Activated naive CD4-positive, alpha-beta T cell treated with anti-CD3 and anti-CD28 coated beads for 36 hours (primary cell): ENCODE results near the gene SPG7. TPM values are rescaled to one million over a fixed set of nuclear protein-coding genes. Genes with fewer than 3 reads are reported as not detected.

Experiments
- CTCF ChIA-PET: fragments of 350-600 bp; sonication (Branson Sonifier 250); formaldehyde crosslinking; loops from one replicate; lab custom pipeline; 2021; ENCODE audit warnings: antibody characterized with exemption; lab: Charles Lee
- DNase-seq: peaks from one replicate; pipeline ENCODE4 v3.0.0-alpha.2; 2020
- H3K27ac Mint-ChIP-seq: one replicate; pipeline ENCODE4 v1.8.0; 2021; ENCODE audit warnings: mild to moderate bottlenecking, mixed read lengths
- H3K27me3 Mint-ChIP-seq: one replicate; pipeline ENCODE4 v1.8.0; 2021; ENCODE audit warnings: low read depth, mixed read lengths
- H3K36me3 Mint-ChIP-seq: one replicate; pipeline ENCODE4 v1.8.0; 2021; ENCODE audit warnings: low read depth, mixed read lengths
- H3K4me1 Mint-ChIP-seq: one replicate; pipeline ENCODE4 v1.8.0; 2021; ENCODE audit warnings: low read depth, mixed read lengths
- H3K4me3 Mint-ChIP-seq: one replicate; pipeline ENCODE4 v1.8.0; 2021; ENCODE audit warnings: mild to moderate bottlenecking, moderate library complexity, mixed read lengths
- H3K9me3 Mint-ChIP-seq: one replicate; pipeline ENCODE4 v1.8.0; 2021; ENCODE audit warnings: mixed read lengths
- intact Hi-C: fragments of 100-400 bp; cut with micrococcal nuclease; formaldehyde crosslinking; loops from one replicate; pipeline ENCODE4 v1.15.1; 2023
- total RNA-seq, 2 experiments: library from RNA; stranded (reverse); gene quantifications; one replicate each; pipeline ENCODE4 v1.2.3, GENCODE V29; 2021

Gene SPG7
- total RNA-seq, 2 experiments from 2014 or later, result 62.4 to 67.7 TPM

DNA sequence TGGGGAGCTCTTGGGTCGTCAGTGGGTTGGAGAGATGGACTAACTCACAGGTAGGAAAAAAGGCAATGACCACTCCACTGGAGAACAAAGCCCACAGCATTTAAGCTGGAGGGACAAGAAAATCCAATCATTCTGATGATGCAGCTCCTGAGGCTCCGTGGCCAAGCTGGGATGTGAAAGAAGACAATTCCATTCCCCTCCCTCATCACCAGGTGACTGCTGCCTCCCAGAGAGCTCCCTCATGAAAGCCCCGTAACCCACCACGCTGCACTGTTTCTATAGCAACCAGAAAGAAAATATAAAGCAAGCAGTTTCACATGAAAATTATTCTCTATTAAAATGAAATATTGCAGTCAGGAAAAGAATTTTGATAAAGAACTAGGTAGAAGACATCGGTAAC is 33.1 kb upstream of the SPG7 start:
- Mint-ChIP-seq H3K4me1 (peaks cover 90% of the 10 kb centered on the region), H3K27ac (no peak overlapping the region)

DNA sequence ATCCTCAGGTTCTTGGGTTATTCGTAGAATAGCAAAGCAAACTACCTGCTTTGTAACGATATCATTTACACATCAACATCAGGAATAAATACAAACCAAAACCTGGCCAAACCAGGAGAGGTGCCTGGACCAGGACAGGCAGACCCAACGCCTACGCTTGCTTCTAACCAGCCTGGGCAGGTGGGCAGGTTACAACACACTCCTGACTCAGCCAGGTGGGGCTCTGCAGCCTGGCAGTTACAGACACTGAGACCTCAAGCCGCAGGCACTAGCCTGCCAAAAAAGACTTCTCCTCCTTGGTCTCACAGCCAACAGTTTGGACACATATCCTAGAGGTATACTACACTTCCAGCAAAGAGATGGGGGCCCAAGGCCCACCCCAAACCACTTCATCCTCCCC is 31.8 kb upstream of the SPG7 start:
- intact Hi-C loops, result no loop called here
- Mint-ChIP-seq H3K4me3 (no peak overlapping the region), H3K9me3 (no peaks in the 10 kb centered on the region), H3K27me3 (no peaks in the 10 kb centered on the region), H3K27ac (peak overlapping the region; percentile 38), H3K4me1 (peaks cover 94% of the 10 kb centered on the region), H3K36me3 (peaks cover 16% of the 10 kb centered on the region)
- CTCF ChIA-PET, result interaction anchor here (1.7 kb wide), 1 partner anchor 30 kb away, joined by 3 read pairs; no protein-coding TSS in a partner anchor
- no peak for DNase-seq

More for the DNA sequence above, 33.1 kb upstream of the SPG7 start:
- Mint-ChIP-seq H3K27me3 (no peaks in the 10 kb centered on the region), H3K36me3 (peaks cover 18% of the 10 kb centered on the region), H3K4me3 (no peak overlapping the region), H3K9me3 (no peaks in the 10 kb centered on the region)
- CTCF ChIA-PET, result interaction anchor here (0.6 kb wide), 1 partner anchor 929 kb away, joined by 3 read pairs; no protein-coding TSS in a partner anchor
- no peak for DNase-seq
- intact Hi-C loops, result no loop called here

DNA sequence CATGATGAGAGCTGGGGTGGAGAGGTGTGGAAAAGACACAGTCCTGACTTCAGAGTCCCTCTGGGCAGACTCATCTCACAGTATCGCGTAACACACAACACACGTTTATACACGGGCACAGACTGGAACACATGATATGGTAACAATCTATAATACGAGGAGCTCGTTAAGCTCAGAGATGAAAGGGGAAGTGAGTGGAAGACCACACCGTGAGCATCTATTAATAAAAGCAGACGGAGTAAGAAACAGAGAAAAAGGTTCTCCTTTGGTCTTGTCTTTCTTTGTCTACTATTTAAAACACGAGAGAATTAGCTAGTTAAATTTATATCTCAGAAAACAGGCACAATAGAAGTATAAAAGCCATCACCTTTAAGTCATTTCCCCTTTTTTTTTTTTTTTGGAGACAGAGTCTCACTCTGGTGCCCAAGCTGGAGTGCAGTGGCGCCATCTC is 31.4 kb upstream of the SPG7 start:
- CTCF ChIA-PET, result interaction anchor here (0.5 to 1.7 kb wide), 3 partner anchors 31 to 127 kb away, joined by 3 read pairs; no protein-coding TSS in a partner anchor
- DNase-seq, result no peak
- intact Hi-C loops, result no loop called here
- Mint-ChIP-seq H3K9me3 (no peaks in the 10 kb centered on the region), H3K27ac (peak overlapping the region; percentile 38), H3K36me3 (peaks cover 16% of the 10 kb centered on the region), H3K4me3 (no peak overlapping the region), H3K27me3 (no peaks in the 10 kb centered on the region), H3K4me1 (peaks cover 94% of the 10 kb centered on the region)

DNA sequence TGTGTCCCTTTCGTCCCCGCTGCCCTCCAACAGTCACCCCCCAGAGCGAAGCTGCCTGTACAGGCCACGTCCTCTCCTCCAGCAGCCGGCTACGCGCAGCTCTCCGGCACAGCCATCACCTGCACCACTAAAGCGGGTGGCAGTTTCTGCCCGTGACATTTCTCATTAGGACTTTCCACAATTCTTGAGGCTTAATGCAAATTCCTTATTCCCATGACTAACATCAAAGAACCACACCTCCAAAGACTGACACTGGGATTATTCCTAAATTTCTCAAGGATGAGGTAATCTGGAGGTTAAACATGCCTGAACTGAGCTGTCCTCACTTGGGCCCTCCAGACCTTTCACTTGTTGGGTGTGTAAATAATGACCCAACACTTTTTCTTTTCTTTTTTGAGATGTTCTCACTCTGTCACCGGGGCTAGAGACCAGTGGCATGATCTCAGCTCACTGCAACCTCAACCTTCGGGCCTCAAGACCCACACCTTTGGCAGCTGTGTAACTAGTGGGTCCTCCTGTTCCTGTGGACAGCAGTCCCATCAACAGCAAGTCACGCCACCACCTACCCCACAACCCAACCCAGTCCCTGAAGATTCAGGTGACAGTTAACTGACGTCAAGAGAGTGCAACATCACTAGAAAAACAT is 29.5 kb upstream of the SPG7 start:
- H3K4me3 Mint-ChIP-seq, result peak overlapping the region; percentile 36
- H3K36me3 Mint-ChIP-seq, result peaks cover 28% of the 10 kb centered on the region
- CTCF ChIA-PET, result no interaction called here
- no peak for DNase-seq
- H3K27ac Mint-ChIP-seq, result peak overlapping the region; percentile 76
- intact Hi-C loops, result no loop called here
- H3K9me3 Mint-ChIP-seq, result no peaks in the 10 kb centered on the region
- peaks cover 93% of the 10 kb centered on the region for H3K4me1 Mint-ChIP-seq
- no peaks in the 10 kb centered on the region for H3K27me3 Mint-ChIP-seq

DNA sequence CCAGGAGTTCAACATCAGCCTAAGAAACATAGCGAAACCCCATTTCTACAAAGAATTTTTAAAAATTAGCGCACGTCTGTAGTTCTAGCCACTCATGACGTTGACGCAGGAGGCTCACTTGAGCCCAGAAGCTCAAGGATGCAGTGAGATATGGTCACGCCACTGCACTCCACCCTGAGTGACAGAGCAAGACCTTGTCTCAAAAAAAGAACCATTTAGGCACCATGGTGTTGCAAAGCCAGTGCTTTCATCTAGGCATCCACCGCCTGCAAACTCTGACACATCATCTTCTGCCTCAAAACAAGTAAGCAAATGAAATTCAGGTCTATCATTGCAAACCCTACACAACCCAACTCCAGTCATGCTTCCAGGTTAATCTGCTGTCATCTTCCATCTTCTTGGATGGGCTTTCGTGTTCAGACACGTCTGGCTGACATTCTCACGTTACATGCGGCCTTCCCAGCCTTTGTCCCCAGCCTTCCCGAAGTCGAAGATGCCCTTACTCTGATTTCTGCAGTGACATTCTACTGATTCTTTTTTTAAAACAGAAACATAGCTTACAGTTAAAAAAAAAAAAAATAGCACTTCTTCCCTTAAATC is 26.7 kb upstream of the SPG7 start:
- Mint-ChIP-seq H3K4me3 (no peak overlapping the region), H3K36me3 (peaks cover 34% of the 10 kb centered on the region), H3K27ac (peak overlapping the region; percentile 65), H3K4me1 (peaks cover 92% of the 10 kb centered on the region), H3K9me3 (no peaks in the 10 kb centered on the region), H3K27me3 (no peaks in the 10 kb centered on the region)
- DNase-seq, result no peak
- intact Hi-C loops, result no loop called here
- CTCF ChIA-PET, result no interaction called here

DNA sequence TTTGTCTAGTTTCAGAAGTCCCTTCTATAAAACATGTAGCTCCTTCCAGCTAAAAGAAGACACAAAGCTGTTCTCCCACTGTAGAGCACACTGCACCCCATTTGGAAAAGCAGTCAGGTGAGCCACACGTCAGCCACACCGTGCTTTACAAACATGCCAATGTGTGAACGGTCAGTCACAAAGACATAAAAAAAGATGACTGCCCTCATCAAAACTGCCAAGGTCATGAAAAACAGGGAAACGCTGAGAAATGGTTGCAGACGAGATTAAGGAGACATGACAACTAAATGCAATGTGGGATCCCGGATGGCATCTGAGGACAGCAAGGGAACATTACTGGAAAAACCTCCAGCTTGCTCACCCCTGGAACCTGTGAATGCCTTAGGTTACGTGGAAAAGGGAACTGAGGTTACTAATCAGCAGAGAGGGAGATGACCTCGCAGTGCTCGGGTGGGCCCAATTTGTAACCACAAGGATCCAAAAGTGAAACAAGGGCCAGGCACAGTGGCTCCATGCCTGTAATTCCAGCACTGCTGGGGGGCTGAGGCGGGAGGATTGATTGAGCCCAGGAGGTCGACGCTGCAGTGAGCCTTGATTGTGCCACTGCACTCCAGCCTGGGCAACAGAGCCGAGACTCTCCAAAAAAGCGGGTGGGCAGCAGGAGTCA is 25.9 kb upstream of the SPG7 start:
- DNase-seq, result no peak
- CTCF ChIA-PET, result interaction anchor here (0.6 to 1.1 kb wide), 2 partner anchors 8 to 47 kb away, joined by 3 read pairs; no protein-coding TSS in a partner anchor
- Mint-ChIP-seq H3K4me3 (no peak overlapping the region), H3K9me3 (no peaks in the 10 kb centered on the region), H3K4me1 (peaks cover 92% of the 10 kb centered on the region), H3K36me3 (peaks cover 36% of the 10 kb centered on the region), H3K27me3 (no peaks in the 10 kb centered on the region), H3K27ac (peak overlapping the region; percentile 65)
- intact Hi-C loops, result no loop called here

DNA sequence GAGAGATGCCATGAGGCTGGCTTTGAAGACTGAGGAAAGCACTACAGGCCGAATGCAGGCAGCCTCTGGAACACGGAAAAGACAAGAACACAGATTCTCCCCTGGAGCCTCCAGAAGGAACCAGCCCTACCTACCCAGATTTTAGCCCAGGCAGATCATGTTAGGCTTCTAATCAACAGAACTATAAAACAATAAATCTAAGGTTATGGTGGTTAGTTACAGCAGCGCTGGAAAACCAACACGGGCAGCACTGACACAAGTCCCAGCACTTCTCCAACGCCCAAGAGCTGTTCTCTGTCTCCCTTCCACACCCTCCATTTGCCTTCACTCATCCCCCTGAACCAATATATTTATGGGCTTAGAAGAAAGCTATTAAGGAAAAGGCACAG is 25.4 kb upstream of the SPG7 start:
- CTCF ChIA-PET, result interaction anchor here (0.6 to 1.1 kb wide), 2 partner anchors 8 to 47 kb away, joined by 3 read pairs; no protein-coding TSS in a partner anchor
- Mint-ChIP-seq H3K9me3 (no peaks in the 10 kb centered on the region), H3K36me3 (peaks cover 37% of the 10 kb centered on the region), H3K27ac (peak overlapping the region; percentile 65), H3K27me3 (no peaks in the 10 kb centered on the region), H3K4me3 (peak overlapping the region; percentile 32), H3K4me1 (peaks cover 92% of the 10 kb centered on the region)
- intact Hi-C loops, result no loop called here
- no peak for DNase-seq

DNA sequence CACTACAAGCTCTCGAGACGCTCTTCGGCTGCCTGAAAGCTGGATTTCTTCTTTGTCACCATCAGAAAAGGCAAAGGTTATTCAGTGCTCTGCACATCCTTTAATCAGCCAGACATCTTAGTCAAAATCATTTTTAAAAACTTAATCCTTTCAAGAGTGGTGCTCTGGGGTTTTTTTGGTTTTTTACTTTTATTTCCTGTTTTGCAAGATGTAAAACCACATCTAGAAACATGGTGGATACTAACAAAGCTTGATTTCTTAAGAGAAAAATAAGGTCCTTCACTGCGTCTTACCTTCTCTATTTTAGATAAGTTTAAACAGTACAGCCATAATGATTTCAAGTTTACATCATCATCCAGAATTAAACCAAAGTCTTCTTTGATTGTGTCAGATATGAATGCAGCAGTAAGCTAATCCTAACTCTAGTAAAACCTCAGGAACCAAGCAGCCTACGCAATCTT is 24.1 kb upstream of the SPG7 start:
- H3K27ac Mint-ChIP-seq, result peak overlapping the region; percentile 96
- CTCF ChIA-PET, result interaction anchor here (0.7 to 1.4 kb wide), 3 partner anchors 23 to 45 kb away, joined by 3 read pairs; partner anchors contain the start of gene SPG7
- no peak for DNase-seq
- peak overlapping the region; percentile 57 for H3K4me3 Mint-ChIP-seq
- peaks cover 43% of the 10 kb centered on the region for H3K36me3 Mint-ChIP-seq
- H3K27me3 Mint-ChIP-seq, result no peaks in the 10 kb centered on the region
- peaks cover 90% of the 10 kb centered on the region for H3K4me1 Mint-ChIP-seq
- no peaks in the 10 kb centered on the region for H3K9me3 Mint-ChIP-seq
- intact Hi-C loops, result loop anchor here (1.0 to 2.0 kb wide), 4 partner anchors 62 to 168 kb away; no protein-coding TSS in a partner anchor

DNA sequence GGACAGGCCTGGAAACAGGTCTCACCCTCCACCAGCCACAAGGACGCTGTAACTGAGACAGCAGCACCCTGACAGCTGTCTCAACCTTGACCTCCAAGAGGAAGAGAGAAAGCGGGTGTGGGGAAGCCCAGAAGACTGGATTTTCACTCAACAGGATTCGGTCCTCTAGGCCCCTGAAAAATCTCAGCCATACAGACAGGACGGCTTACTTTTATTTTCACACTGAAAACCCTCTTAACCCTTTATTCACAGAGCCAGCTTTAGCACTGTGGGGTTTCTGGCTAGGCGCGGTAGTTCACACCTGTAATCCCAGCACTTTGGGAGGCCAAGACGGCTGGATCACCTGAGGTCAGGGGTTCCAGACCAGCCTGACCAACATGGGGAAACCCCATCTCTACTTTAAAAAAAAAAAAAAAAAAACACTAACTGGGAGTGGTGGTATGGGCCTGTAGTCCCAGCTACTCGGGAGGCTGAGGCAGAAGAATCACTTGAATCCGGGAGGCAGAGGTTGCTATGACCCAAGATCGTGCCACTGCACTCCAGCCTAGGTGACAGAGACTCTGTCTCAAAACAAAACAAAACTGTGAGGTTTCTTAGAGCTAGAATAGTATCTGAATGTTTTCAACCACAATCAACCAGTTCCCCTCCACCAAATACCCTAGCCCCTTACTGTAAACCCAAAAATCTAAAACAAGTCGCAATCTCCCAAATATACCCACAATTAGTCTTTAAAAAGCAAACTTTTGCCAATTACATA is 23.1 kb upstream of the SPG7 start:
- peaks cover 84% of the 10 kb centered on the region for H3K4me1 Mint-ChIP-seq
- H3K4me3 Mint-ChIP-seq, result peak overlapping the region; percentile 57
- no peaks in the 10 kb centered on the region for H3K9me3 Mint-ChIP-seq
- DNase-seq, result peak; percentile 68
- peak overlapping the region; percentile 96 for H3K27ac Mint-ChIP-seq
- CTCF ChIA-PET, result interaction anchor here (1.1 kb wide), 1 partner anchor 170 kb away, joined by 4 read pairs; no protein-coding TSS in a partner anchor
- peaks cover 43% of the 10 kb centered on the region for H3K36me3 Mint-ChIP-seq
- intact Hi-C loops, result loop anchor here (1.0 to 2.0 kb wide), 5 partner anchors 63 to 169 kb away; no protein-coding TSS in a partner anchor
- no peaks in the 10 kb centered on the region for H3K27me3 Mint-ChIP-seq

DNA sequence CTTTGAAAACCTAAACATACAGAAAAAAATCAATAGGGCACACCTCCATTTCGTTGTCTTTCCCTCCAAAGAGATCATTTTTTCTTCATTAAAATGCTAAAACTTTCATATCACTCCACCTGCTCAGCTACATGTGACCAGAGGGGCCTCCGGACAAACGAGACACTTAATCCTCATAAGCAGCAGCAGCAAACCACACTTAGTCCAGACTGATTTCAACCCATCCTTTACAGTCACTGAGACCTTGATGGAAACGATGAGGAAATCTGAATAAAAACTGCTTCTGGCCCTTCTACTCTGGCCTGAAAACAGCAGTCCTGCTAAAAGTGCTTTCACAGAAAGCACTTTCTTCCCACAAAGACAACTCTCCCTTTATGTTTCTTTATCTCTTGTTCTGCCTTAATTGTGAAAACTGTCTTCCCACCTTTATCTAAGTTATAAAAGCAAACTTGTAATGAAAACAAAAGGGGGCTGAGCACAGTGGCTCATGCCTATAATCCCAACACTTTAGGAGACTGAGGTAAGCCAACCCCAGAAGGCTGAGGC is 22.4 kb upstream of the SPG7 start:
- H3K36me3 Mint-ChIP-seq, result peaks cover 43% of the 10 kb centered on the region
- H3K27ac Mint-ChIP-seq, result peak overlapping the region; percentile 96
- intact Hi-C loops, result loop anchor here (1.0 to 2.0 kb wide), 2 partner anchors 77 to 124 kb away; no protein-coding TSS in a partner anchor
- H3K4me1 Mint-ChIP-seq, result peaks cover 79% of the 10 kb centered on the region
- CTCF ChIA-PET, result interaction anchor here (1.1 kb wide), 1 partner anchor 171 kb away, joined by 4 read pairs; no protein-coding TSS in a partner anchor
- H3K27me3 Mint-ChIP-seq, result no peaks in the 10 kb centered on the region
- no peaks in the 10 kb centered on the region for H3K9me3 Mint-ChIP-seq
- H3K4me3 Mint-ChIP-seq, result peak overlapping the region; percentile 36
- no peak for DNase-seq
